EL (cell line): Measurements from ENCODE around the gene VMP1.
"Not testable (repeated sequence)": the region's sequence is repeated elsewhere in the genome, so short reads cannot be mapped to it uniquely, and the experiment has no call there.

Experiments
- DNase-seq: peaks from one replicate; pipeline ENCODE4 v3.0.0-alpha.2; 2016

VMP1 gene

GRCh38 chr17:59783221-59784047 is 76.0 kb downstream of the VMP1 start:
- DNase-seq: peak; percentile 75

DNA sequence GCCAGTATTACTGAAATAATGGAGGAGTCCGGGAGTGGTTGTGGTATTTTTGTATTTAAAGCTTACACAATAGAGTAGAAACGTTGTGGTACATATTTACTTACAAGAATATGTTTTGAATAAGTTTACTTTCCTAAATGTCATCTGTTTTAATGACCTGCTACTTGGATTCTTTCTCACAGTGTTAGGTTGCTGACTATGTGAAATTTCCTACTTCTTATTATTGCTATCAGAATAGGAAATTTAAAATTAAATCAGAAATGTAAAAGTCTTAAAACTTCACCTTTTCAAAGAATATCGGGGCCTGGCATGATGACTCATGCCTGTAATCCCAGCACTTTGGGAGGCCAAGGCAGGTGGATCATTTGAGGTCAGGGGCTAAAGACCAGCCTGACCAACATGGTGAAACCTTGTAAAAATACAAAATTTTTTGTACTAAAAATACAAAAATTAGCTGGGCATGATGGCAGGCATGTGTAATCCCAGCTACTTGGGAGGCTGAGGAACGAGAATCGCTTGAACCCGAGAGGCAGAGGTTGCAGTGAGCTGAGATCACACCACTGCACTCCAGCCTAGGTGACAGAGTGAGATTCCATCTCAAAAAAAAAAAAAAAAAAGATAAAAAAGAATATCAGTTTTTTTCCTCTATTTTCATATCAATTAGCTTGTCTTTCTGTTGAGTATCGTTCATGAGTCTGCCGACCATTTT is 77.8 kb downstream of the VMP1 start:
- no peak for DNase-seq

DNA sequence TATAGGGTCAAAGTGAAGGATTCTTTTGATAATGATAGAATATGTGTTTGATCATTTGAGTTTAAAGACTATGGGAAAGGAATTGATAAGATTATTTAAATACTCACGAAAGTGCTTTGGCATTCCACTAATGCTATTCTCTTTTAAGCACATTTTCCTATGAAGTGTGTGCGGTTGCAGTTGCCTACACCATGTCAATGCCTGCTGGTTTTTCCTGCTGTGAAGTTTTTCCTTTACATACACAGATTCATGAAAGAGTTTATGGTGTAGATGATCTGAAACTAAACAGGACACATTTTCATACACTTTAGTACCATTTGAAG is 78.7 kb downstream of the VMP1 start:
- DNase-seq: no peak

DNA sequence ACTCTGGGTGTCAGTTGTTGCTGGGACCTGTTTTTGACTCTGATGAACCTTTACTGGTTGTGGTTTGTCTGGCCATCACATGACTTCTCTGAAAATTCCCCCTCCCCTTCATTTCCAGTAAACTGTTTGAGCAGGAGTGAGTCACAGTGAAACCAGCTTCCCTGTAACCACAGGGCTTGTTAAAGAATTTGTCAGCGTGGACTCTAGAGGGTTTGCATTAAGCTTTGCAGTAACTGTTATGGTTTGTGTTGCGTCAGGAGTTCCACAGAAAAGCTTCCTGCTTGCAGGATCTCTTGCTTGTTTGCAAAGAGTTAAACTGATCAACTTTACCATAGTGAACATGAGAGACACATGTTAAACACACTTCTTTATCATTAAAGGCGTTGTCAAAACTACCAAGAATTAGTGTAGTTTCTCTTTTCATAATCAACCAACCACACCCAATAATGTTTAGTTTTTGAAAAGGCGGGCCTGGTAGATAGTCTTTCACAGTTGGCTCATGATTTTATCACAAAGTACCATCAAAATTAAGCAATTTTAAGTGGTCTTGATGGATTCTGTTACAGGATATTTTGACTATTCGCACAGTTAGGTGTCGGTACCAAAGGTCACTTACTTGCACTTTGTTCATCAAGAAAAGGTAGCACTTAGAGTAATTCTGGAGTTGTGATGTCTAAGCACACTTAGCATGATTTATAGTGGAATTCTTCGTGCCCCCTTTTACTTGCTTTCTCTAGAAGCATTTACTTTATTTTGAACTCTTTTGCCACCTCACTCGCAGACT is 79.3 kb downstream of the VMP1 start:
- peak; percentile 100 for DNase-seq

DNA sequence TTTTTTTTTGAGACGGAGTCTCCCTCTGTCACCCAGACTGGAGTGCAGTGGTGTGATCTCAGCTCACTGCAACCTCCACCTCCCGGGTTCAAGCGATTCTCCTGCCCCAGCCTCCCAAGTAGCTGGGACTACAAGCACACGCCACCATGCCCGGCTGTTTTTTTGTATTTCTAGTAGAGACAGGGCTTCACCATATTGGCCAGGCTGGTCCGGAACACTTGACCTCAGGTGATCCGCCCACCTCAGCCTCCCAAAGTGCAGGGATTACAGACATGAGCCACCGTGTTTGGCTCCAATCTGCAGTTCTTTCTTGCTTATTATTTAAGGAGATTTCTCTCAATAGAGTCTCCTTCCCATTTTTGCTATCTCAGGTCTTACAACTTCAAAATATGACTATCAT is 82.4 kb downstream of the VMP1 start:
- DNase-seq: not testable (repeated sequence)

DNA sequence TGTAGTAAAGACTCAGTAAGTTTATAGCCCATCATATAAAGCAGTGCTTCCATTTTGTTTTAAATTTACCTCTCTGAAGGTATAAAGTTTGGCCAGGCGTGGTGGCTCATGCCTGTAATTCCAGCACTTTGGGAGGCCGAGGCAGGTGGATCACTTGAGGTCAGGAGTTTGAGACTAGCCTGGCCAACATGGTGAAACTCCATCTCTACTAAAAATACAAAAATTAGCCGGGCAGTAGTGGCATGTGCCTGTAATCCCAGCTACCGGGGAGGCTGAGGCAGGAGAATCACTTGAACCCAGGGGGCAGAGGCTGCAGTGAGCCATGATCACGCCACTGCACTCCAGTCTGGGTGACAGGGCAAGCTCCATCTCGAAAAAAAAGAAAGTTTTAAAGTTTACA is 83.0 kb downstream of the VMP1 start:
- DNase-seq: not testable (repeated sequence)

GRCh38 chr17:59790910-59791309 is 83.5 kb downstream of the VMP1 start:
- DNase-seq: no peak

GRCh38 chr17:59791603-59792457 is 84.4 kb downstream of the VMP1 start:
- DNase-seq: no peak

GRCh38 chr17:59792458-59792823 is 85.0 kb downstream of the VMP1 start:
- DNase-seq: not testable (repeated sequence)

- DNase-seq: no peak
These were observed 85.8 kb downstream of the VMP1 start for GRCh38 chr17:59793205-59793604.

DNA sequence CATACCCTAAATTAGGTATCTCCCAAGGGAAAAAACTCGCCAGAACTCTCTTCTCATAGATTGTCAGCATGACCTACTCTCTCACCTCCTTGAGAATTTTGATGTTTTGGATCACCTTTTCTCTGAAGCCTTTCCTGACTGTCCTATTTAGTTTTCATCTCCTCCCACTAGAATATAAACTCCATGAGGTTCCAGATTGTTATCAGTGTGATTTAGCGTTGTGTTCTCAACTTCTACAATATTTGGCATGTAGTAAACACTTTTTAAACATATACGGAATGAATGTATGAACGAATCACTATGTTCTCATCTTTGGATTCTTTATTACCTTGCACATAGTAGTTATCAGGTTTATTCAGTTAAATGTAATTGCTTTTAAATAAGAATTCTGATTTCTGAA is 88.7 kb downstream of the VMP1 start:
- DNase-seq: no peak

DNA sequence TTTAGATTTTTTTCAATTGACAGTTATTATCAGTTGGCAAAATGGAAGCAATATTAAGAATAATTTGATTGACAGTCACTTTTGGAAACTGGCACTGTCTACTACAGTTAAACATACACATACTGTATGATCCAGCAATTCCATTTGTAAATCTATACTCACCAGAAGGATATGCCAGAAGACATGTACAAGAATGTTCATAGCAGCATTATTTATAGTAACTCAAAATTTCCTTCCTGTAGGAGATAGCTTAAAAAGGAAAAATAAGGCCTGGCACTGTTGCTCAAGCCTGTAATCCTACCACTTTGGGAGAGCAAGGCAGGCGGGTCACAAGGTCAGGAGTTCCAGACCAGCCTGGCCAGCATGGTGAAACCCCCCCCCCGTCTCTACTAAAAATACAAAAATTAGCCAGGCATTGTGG is 89.3 kb downstream of the VMP1 start:
- no peak for DNase-seq

DNA sequence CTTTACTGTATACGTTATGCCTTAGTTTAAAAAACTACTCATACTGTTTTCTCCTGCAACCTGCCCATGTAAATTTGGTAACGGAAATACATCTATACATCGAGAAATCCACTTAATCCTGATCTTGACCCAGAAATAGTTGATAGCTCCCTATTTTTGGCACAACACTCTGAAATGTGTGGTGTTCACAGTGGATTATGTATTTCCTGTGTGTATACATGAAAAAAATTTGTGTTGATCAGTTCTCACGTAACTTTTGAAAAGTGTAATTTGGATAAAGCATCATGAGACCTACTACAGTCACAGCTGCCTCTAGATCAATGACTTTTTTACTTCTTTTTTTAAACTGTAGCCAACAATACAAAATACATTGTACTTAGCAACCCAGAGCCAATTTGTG is 90.7 kb downstream of the VMP1 start:
- DNase-seq: no peak

DNA sequence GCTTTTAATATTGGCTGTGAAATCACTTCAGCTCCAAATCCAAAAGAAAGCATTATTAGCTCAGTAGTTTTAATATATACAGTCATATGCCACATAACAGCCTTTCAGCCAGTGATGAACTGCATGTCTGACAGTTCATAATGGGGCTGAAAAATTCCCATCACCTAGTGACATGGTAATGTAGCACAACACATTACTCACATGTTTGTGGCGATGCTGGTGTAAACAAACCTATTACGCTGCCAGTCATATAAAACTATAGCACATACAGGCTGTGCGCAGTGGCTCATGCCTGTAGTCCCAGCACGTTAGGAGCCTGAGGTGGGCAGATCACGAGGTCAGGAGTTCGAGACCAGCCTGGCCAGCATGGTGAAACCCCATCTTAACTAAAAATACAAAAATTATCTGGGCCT is 93.1 kb downstream of the VMP1 start:
- DNase-seq: no peak

DNA sequence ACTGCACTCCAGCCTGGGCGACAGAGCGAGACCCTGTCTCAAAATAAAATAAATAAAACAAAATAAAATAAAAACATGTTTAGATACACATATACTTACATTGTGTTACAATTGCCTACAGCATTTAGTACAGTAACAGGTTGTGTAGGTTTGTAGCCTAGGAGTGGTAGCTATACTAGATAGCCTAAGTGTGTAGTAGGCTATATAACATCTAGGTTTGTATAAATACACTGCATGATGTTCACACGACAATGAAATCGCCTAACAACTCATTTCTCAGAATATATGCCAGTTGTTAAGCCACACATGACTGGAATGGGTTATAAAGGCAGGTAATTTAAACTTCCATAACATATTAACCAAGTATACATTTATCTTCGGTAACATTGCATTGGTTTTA is 94.7 kb downstream of the VMP1 start:
- no peak for DNase-seq

- DNase-seq: no peak
These were observed 97.5 kb downstream of the VMP1 start for GRCh38 chr17:59804901-59805465.

GRCh38 chr17:59806322-59806721 is 98.9 kb downstream of the VMP1 start:
- DNase-seq: not testable (repeated sequence)

GRCh38 chr17:59807892-59808509 is 100.5 kb downstream of the VMP1 start:
- DNase-seq: no peak

GRCh38 chr17:59810894-59811153 is 103.4 kb downstream of the VMP1 start:
- DNase-seq: no peak

DNA sequence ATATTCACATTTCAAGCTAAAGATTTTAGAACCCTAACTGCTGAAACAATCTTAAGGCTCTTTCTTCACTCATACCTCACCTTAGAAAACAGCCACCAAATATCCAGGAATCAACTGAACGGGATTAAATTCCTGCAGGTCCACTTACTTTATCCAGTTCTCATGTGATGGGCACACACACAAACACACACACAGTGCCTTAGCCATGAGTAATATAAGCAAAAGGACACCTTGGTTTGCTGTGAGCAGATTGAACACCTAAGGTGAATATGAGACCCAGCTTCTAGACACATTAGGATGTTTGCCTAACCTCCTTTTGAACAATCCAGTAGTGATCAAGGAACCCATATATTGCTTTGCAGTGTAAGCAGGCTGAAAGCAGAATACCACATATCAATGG is 103.8 kb downstream of the VMP1 start:
- no peak for DNase-seq

GRCh38 chr17:59812139-59812538 is 104.7 kb downstream of the VMP1 start:
- no peak for DNase-seq

- DNase-seq: no peak
These were observed 106.8 kb downstream of the VMP1 start for GRCh38 chr17:59814276-59814675.
